Naive thymus-derived CD8-positive, alpha-beta T cell (primary cell): ENCODE results near the gene CAMK1D. TPM values are rescaled to one million over a fixed set of nuclear protein-coding genes. Genes with fewer than 3 reads are reported as not detected.

Experiments
- ATAC-seq, 2 donors: fragments of 150-1000 bp; cut with Tn5 transposase in 1 of 2; sonication (Bioruptor Pico), chemical (Tn5 transposase) in 1 of 2; 1 replicate in 1 of 2; 2 replicates in 1 of 2; pipeline ENCODE4 v1.10.0; 2021; ENCODE audit warnings: mild to moderate bottlenecking in 2 of 2, moderate library complexity in 2 of 2
- POLR2A ChIA-PET: fragments of 350-600 bp; sonication (Branson Sonifier 250); formaldehyde crosslinking; loops from one replicate; lab custom pipeline; 2021; ENCODE audit warnings: antibody characterized with exemption; lab: Charles Lee
- DNase-seq, 10 donors: peaks; one replicate each; pipeline versions ENCODE4 v3.0.0 to v3.0.0-alpha.2; 2020 to 2022
- H3K27ac Mint-ChIP-seq, 10 donors: one replicate each; pipeline ENCODE4 v1.8.0; 2020 to 2022; ENCODE audit warnings: mild to moderate bottlenecking in 10 of 10, mixed read lengths in 10 of 10, moderate library complexity in 4 of 10, inconsistent platforms in 1 of 10
- H3K27me3 Mint-ChIP-seq, 5 donors: one replicate each; pipeline ENCODE4 v1.8.0; 2021 to 2022; ENCODE audit warnings: mixed read lengths in 5 of 5
- H3K36me3 Mint-ChIP-seq, 3 donors: one replicate each; pipeline ENCODE4 v1.8.0; 2020 to 2022; ENCODE audit warnings: mixed read lengths in 3 of 3, mild to moderate bottlenecking in 2 of 3, inconsistent platforms in 1 of 3
- H3K4me1 Mint-ChIP-seq, 4 donors: one replicate each; pipeline ENCODE4 v1.8.0; 2021 to 2022; ENCODE audit warnings: mixed read lengths in 4 of 4
- H3K4me3 Mint-ChIP-seq, 10 donors: one replicate each; pipeline ENCODE4 v1.8.0; 2020 to 2022; ENCODE audit warnings: mild to moderate bottlenecking in 10 of 10, mixed read lengths in 10 of 10, moderate library complexity in 6 of 10, inconsistent platforms in 1 of 10
- H3K9me3 Mint-ChIP-seq, 9 donors: one replicate each; pipeline ENCODE4 v1.8.0; 2020 to 2022; ENCODE audit warnings: mixed read lengths in 9 of 9, mild to moderate bottlenecking in 3 of 9, inconsistent platforms in 1 of 9, moderate library complexity in 1 of 9
- polyA plus RNA-seq, 3 donors: library from polyadenylated mRNA; unstranded; fragments of 300-500 nt; fragmentation: Illumina TruSeq; gene quantifications; one replicate each; pipeline ENCODE4 v1.2.3, GENCODE V29; 2021
- total RNA-seq, 8 experiments: library from RNA in 2 of 8; stranded (reverse) in 2 of 8; gene quantifications; one replicate each; pipeline ENCODE4 v1.2.3 and lab custom pipeline; 2021 to 2026

Gene CAMK1D
- total and polyA plus RNA-seq, 5 experiments from 2014 or later = 7.5 to 18.5 (median 12.3) TPM

GRCh38 chr10:12681252-12681651 lies 331.9 kb downstream of the CAMK1D start:
- H3K36me3 Mint-ChIP-seq = peaks cover 6 to 20% (median 16%) of the 10 kb centered on the region in 3 donors
- DNase-seq (peak in 4 of 10 donors; percentile 4 to 20 (median 7)), ATAC-seq (peak; percentile 54 to 58)
- H3K4me1 Mint-ChIP-seq = peaks cover 6 to 11% (median 10%) of the 10 kb centered on the region in 4 donors
- H3K27me3 Mint-ChIP-seq = no peaks in the 10 kb centered on the region
- peaks cover 0 to 4% (median 0%) of the 10 kb centered on the region in 9 donors for H3K9me3 Mint-ChIP-seq
- H3K4me3 Mint-ChIP-seq = peak overlapping the region in 8 of 10 donors; percentile 40 to 73 (median 62)
- H3K27ac Mint-ChIP-seq = peak overlapping the region in 4 of 10 donors; percentile 11 to 83 (median 24)
- POLR2A ChIA-PET = interaction anchor here (0.5 to 1.0 kb wide), 2 partner anchors 56 to 332 kb away, joined by 4 to 6 read pairs; no protein-coding TSS in a partner anchor

- Mint-ChIP-seq H3K9me3 (no peaks in the 10 kb centered on the region), H3K27me3 (no peaks in the 10 kb centered on the region), H3K27ac (peak overlapping the region in 1 of 10 donors; percentile 4), H3K36me3 (peaks cover 2 to 7% (median 4%) of the 10 kb centered on the region in 3 donors), H3K4me3 (no peak overlapping the region), H3K4me1 (peaks cover 6 to 11% (median 9%) of the 10 kb centered on the region in 4 donors)
- POLR2A ChIA-PET = interaction anchor here (0.7 kb wide), 1 partner anchor 252 kb away, joined by 3 read pairs; no protein-coding TSS in a partner anchor
- DNase-seq (no peak), ATAC-seq (no peak)
Observed at GRCh38 chr10:12684784-12685183, 335.4 kb downstream of the CAMK1D start.

GRCh38 chr10:12685261-12686058 lies 336.1 kb downstream of the CAMK1D start:
- Mint-ChIP-seq H3K27me3 (no peaks in the 10 kb centered on the region), H3K4me1 (peaks cover 6 to 16% (median 10%) of the 10 kb centered on the region in 4 donors), H3K36me3 (peaks cover 0 to 4% (median 0%) of the 10 kb centered on the region in 3 donors), H3K9me3 (no peaks in the 10 kb centered on the region), H3K27ac (no peak overlapping the region), H3K4me3 (no peak overlapping the region)
- POLR2A ChIA-PET = no interaction called here
- DNase-seq = no peak
- no peak for ATAC-seq

- no peaks in the 10 kb centered on the region for H3K9me3 Mint-ChIP-seq
- H3K27me3 Mint-ChIP-seq = no peaks in the 10 kb centered on the region
- DNase-seq (no peak), ATAC-seq (no peak)
- H3K4me3 Mint-ChIP-seq = no peak overlapping the region
- POLR2A ChIA-PET = no interaction called here
- H3K36me3 Mint-ChIP-seq = peaks cover 0 to 4% (median 0%) of the 10 kb centered on the region in 3 donors
- no peak overlapping the region for H3K27ac Mint-ChIP-seq
- peaks cover 0 to 9% (median 3%) of the 10 kb centered on the region in 4 donors for H3K4me1 Mint-ChIP-seq
Observed at GRCh38 chr10:12687996-12688395, 338.6 kb downstream of the CAMK1D start.

GRCh38 chr10:12689893-12690292 lies 340.5 kb downstream of the CAMK1D start:
- Mint-ChIP-seq H3K4me1 (peaks cover 0 to 9% (median 3%) of the 10 kb centered on the region in 4 donors), H3K27me3 (no peaks in the 10 kb centered on the region), H3K4me3 (peak overlapping the region in 1 of 10 donors; percentile 50), H3K27ac (no peak overlapping the region), H3K36me3 (peaks cover 0 to 4% (median 0%) of the 10 kb centered on the region in 3 donors), H3K9me3 (no peaks in the 10 kb centered on the region)
- POLR2A ChIA-PET = no interaction called here
- ATAC-seq (no peak), DNase-seq (no peak)

- ATAC-seq (no peak), DNase-seq (no peak)
- H3K9me3 Mint-ChIP-seq = no peaks in the 10 kb centered on the region
- H3K36me3 Mint-ChIP-seq = peaks cover 0 to 4% (median 0%) of the 10 kb centered on the region in 3 donors
- no peaks in the 10 kb centered on the region for H3K27me3 Mint-ChIP-seq
- POLR2A ChIA-PET = no interaction called here
- H3K4me3 Mint-ChIP-seq = no peak overlapping the region
- no peak overlapping the region for H3K27ac Mint-ChIP-seq
- peaks cover 0 to 9% (median 3%) of the 10 kb centered on the region in 4 donors for H3K4me1 Mint-ChIP-seq
Observed at GRCh38 chr10:12690525-12691126, 341.3 kb downstream of the CAMK1D start.

GRCh38 chr10:12691596-12691995 lies 342.2 kb downstream of the CAMK1D start:
- H3K9me3 Mint-ChIP-seq = no peaks in the 10 kb centered on the region
- POLR2A ChIA-PET = no interaction called here
- H3K36me3 Mint-ChIP-seq = peaks cover 0 to 4% (median 0%) of the 10 kb centered on the region in 3 donors
- H3K27me3 Mint-ChIP-seq = no peaks in the 10 kb centered on the region
- no peak overlapping the region for H3K27ac Mint-ChIP-seq
- H3K4me3 Mint-ChIP-seq = no peak overlapping the region
- no peak for DNase-seq
- peaks cover 0 to 9% (median 3%) of the 10 kb centered on the region in 4 donors for H3K4me1 Mint-ChIP-seq
- ATAC-seq = no peak

- Mint-ChIP-seq H3K4me1 (peaks cover 0 to 4% (median 2%) of the 10 kb centered on the region in 4 donors), H3K9me3 (no peaks in the 10 kb centered on the region), H3K27ac (no peak overlapping the region), H3K4me3 (no peak overlapping the region), H3K27me3 (no peaks in the 10 kb centered on the region), H3K36me3 (peaks cover 0 to 13% (median 6%) of the 10 kb centered on the region in 3 donors)
- DNase-seq (no peak), ATAC-seq (no peak)
- POLR2A ChIA-PET = no interaction called here
Observed at GRCh38 chr10:12697764-12698163, 348.4 kb downstream of the CAMK1D start.

GRCh38 chr10:12699258-12699700 lies 349.9 kb downstream of the CAMK1D start:
- peaks cover 0 to 13% (median 6%) of the 10 kb centered on the region in 3 donors for H3K36me3 Mint-ChIP-seq
- ATAC-seq = no peak
- DNase-seq = no peak
- H3K4me1 Mint-ChIP-seq = peaks cover 0 to 4% (median 2%) of the 10 kb centered on the region in 4 donors
- H3K27ac Mint-ChIP-seq = peak overlapping the region in 1 of 10 donors; percentile 12
- H3K9me3 Mint-ChIP-seq = no peaks in the 10 kb centered on the region
- no peaks in the 10 kb centered on the region for H3K27me3 Mint-ChIP-seq
- POLR2A ChIA-PET = no interaction called here
- no peak overlapping the region for H3K4me3 Mint-ChIP-seq

- POLR2A ChIA-PET = no interaction called here
- H3K27me3 Mint-ChIP-seq = no peaks in the 10 kb centered on the region
- peaks cover 0 to 4% (median 2%) of the 10 kb centered on the region in 4 donors for H3K4me1 Mint-ChIP-seq
- no peaks in the 10 kb centered on the region for H3K9me3 Mint-ChIP-seq
- no peak overlapping the region for H3K27ac Mint-ChIP-seq
- DNase-seq (no peak), ATAC-seq (no peak)
- no peak overlapping the region for H3K4me3 Mint-ChIP-seq
- H3K36me3 Mint-ChIP-seq = peaks cover 0 to 13% (median 6%) of the 10 kb centered on the region in 3 donors
Observed at GRCh38 chr10:12699781-12700556, 350.6 kb downstream of the CAMK1D start.

- H3K27ac Mint-ChIP-seq = no peak overlapping the region
- H3K9me3 Mint-ChIP-seq = no peaks in the 10 kb centered on the region
- no peak for ATAC-seq
- no peak for DNase-seq
- POLR2A ChIA-PET = no interaction called here
- no peaks in the 10 kb centered on the region for H3K27me3 Mint-ChIP-seq
- H3K4me1 Mint-ChIP-seq = peaks cover 0 to 4% (median 2%) of the 10 kb centered on the region in 4 donors
- H3K36me3 Mint-ChIP-seq = peaks cover 0 to 13% (median 6%) of the 10 kb centered on the region in 3 donors
- H3K4me3 Mint-ChIP-seq = no peak overlapping the region
Observed at GRCh38 chr10:12700557-12700874, 351.2 kb downstream of the CAMK1D start.

- no peaks in the 10 kb centered on the region for H3K27me3 Mint-ChIP-seq
- peaks cover 0 to 13% (median 6%) of the 10 kb centered on the region in 3 donors for H3K36me3 Mint-ChIP-seq
- ATAC-seq (no peak), DNase-seq (no peak)
- POLR2A ChIA-PET = no interaction called here
- H3K4me3 Mint-ChIP-seq = no peak overlapping the region
- H3K9me3 Mint-ChIP-seq = no peaks in the 10 kb centered on the region
- H3K27ac Mint-ChIP-seq = peak overlapping the region in 2 of 10 donors; percentile 36 to 73
- peaks cover 0 to 4% (median 2%) of the 10 kb centered on the region in 4 donors for H3K4me1 Mint-ChIP-seq
Observed at GRCh38 chr10:12701696-12702095, 352.3 kb downstream of the CAMK1D start.
